Measurements from ENCODE around the gene DRAXIN. TPM values are rescaled to one million over a fixed set of nuclear protein-coding genes. Genes with fewer than 3 reads are reported as not detected.

DRAXIN gene
- polyA plus RNA-seq, 1 donor (not counting 4 experiments of a cell fraction or from before 2014, with no cell fraction given): not detected

DNA sequence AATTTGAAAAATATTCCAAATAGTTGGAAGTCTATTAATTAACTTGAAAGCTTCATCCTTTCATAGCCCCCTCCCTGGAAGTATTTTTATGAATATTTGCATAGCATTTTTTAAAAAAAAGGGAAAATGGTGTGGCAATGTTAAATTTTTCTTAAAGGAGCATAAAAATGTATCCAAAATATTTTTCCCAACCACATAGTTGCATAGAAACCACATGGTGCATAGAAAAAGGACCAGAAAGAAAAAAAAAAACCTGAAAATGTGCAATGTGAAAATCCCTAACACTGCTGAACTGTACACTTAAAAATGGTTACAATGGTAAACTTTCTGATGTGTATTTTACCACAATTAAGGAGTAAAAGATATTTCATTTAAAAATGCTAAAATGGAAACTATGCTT, 78.5 kb downstream of the DRAXIN start:
- no peak overlapping the region for H2AFZ ChIP-seq (ENCODE audit: control insufficient read depth, low read length)
- H3K9me1 ChIP-seq (ENCODE audit: control insufficient read depth, extremely low read depth, insufficient read depth, low read length): no peaks in the 10 kb centered on the region
- DNase-seq (ENCODE audit: low read depth, low spot score): no peak
- H4K20me1 ChIP-seq (ENCODE audit: control insufficient read depth, extremely low read depth, insufficient read depth, low read length): no peaks in the 10 kb centered on the region
- FAIRE-seq: no peak
- H3K4me3 ChIP-seq (ENCODE audit: control insufficient read depth in 2 of 3, extremely low read depth in 1 of 3, insufficient read depth in 2 of 3, low read depth in 1 of 3, low read length in 3 of 3): no peak overlapping the region
- no peaks in the 10 kb centered on the region for H3K36me3 ChIP-seq (ENCODE audit: control insufficient read depth in 2 of 2, extremely low read depth in 1 of 2, insufficient read depth in 2 of 2, low read length in 2 of 2)
- H3K79me2 ChIP-seq (ENCODE audit: control insufficient read depth, insufficient read depth, low read length): no peaks in the 10 kb centered on the region
- H3K27me3 ChIP-seq (ENCODE audit: control insufficient read depth, extremely low read depth, insufficient read depth, low read length): peaks cover 4% of the 10 kb centered on the region
- H3K27ac ChIP-seq (ENCODE audit: control insufficient read depth, insufficient read depth, low read length): no peak overlapping the region
- H3K9me3 ChIP-seq (ENCODE audit: control insufficient read depth, low read depth, low read length): no peaks in the 10 kb centered on the region
- no peak for TF ChIP-seq EZH2 (IDR thresholded peaks at IDR 0.05; ENCODE audit: low read length)
- TF ChIP-seq, protein P1, sequence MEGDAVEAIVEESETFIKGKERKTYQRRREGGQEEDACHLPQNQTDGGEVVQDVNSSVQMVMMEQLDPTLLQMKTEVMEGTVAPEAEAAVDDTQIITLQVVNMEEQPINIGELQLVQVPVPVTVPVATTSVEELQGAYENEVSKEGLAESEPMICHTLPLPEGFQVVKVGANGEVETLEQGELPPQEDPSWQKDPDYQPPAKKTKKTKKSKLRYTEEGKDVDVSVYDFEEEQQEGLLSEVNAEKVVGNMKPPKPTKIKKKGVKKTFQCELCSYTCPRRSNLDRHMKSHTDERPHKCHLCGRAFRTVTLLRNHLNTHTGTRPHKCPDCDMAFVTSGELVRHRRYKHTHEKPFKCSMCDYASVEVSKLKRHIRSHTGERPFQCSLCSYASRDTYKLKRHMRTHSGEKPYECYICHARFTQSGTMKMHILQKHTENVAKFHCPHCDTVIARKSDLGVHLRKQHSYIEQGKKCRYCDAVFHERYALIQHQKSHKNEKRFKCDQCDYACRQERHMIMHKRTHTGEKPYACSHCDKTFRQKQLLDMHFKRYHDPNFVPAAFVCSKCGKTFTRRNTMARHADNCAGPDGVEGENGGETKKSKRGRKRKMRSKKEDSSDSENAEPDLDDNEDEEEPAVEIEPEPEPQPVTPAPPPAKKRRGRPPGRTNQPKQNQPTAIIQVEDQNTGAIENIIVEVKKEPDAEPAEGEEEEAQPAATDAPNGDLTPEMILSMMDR (optimal IDR thresholded peaks at IDR 0.05 in 1 of 3, IDR thresholded peaks at IDR 0.05 in 1 of 3, conservative IDR thresholded peaks at IDR 0.05 in 1 of 3; ENCODE audit: extremely low read depth in 1 of 3, insufficient read depth in 2 of 3, low read length in 3 of 3): no peak
- H3K9ac ChIP-seq (ENCODE audit: control insufficient read depth, extremely low read depth, insufficient read depth, low read length): no peak overlapping the region
- no peak overlapping the region for H3K4me2 ChIP-seq (ENCODE audit: control insufficient read depth, extremely low read depth, insufficient read depth, low read depth, low read length)
- dilution Hi-C loops (cut with MboI; ENCODE audit: extremely low pct_ligation_motif_present, low sequenced_read_pairs): no loop called here
- no peaks in the 10 kb centered on the region for H3K4me1 ChIP-seq (ENCODE audit: control insufficient read depth, extremely low read depth, insufficient read depth, low read length)

DNA sequence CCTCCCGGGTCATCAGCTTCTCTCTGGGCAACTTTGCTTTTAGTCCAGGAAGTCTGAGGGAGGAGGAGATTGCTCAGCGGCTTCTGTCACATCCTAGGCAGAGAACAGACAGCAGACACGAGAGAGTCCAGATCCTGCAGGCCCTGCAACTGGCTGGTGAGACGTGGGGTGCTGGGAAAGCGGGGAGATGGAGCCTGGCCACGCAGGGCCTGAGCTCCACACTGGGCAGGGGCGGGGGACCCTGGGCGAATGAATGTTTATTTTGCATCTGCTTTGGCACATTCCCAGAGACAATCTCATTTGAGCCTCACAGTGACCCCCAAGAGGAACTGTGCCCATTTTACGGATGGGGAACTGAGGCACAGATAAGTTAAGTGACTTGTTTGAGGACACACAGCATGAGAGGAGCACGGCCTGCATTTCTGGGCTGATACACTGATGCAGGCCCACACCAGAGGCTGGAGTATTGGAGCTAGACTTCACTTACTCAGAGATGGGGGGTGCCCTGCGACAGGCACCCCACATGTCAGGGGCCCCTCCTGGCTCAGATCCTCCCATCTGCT, 80.1 kb downstream of the DRAXIN start:
- TF ChIP-seq, protein P1 (optimal IDR thresholded peaks at IDR 0.05 in 1 of 3, IDR thresholded peaks at IDR 0.05 in 1 of 3, conservative IDR thresholded peaks at IDR 0.05 in 1 of 3; ENCODE audit: extremely low read depth in 1 of 3, insufficient read depth in 2 of 3, low read length in 3 of 3): no peak
- TF ChIP-seq EZH2 (IDR thresholded peaks at IDR 0.05; ENCODE audit: low read length): no peak
- DNase-seq (ENCODE audit: low read depth, low spot score) (no peak), FAIRE-seq (no peak)
- no peaks in the 10 kb centered on the region for H3K9me1 ChIP-seq (ENCODE audit: control insufficient read depth, extremely low read depth, insufficient read depth, low read length)
- no peaks in the 10 kb centered on the region for H4K20me1 ChIP-seq (ENCODE audit: control insufficient read depth, extremely low read depth, insufficient read depth, low read length)
- no peak overlapping the region for H2AFZ ChIP-seq (ENCODE audit: control insufficient read depth, low read length)
- no peaks in the 10 kb centered on the region for H3K4me1 ChIP-seq (ENCODE audit: control insufficient read depth, extremely low read depth, insufficient read depth, low read length)
- no peaks in the 10 kb centered on the region for H3K79me2 ChIP-seq (ENCODE audit: control insufficient read depth, insufficient read depth, low read length)
- no peak overlapping the region for H3K9ac ChIP-seq (ENCODE audit: control insufficient read depth, extremely low read depth, insufficient read depth, low read length)
- peaks cover 4% of the 10 kb centered on the region for H3K27me3 ChIP-seq (ENCODE audit: control insufficient read depth, extremely low read depth, insufficient read depth, low read length)
- H3K4me3 ChIP-seq (ENCODE audit: control insufficient read depth in 2 of 3, extremely low read depth in 1 of 3, insufficient read depth in 2 of 3, low read depth in 1 of 3, low read length in 3 of 3): no peak overlapping the region
- H3K4me2 ChIP-seq (ENCODE audit: control insufficient read depth, extremely low read depth, insufficient read depth, low read depth, low read length): no peak overlapping the region
- no peaks in the 10 kb centered on the region for H3K9me3 ChIP-seq (ENCODE audit: control insufficient read depth, low read depth, low read length)
- H3K36me3 ChIP-seq (ENCODE audit: control insufficient read depth in 2 of 2, extremely low read depth in 1 of 2, insufficient read depth in 2 of 2, low read length in 2 of 2): no peaks in the 10 kb centered on the region
- no peak overlapping the region for H3K27ac ChIP-seq (ENCODE audit: control insufficient read depth, insufficient read depth, low read length)
- dilution Hi-C loops (cut with MboI; ENCODE audit: extremely low pct_ligation_motif_present, low sequenced_read_pairs): no loop called here
